Cardiac fibroblast (primary cell): ENCODE measurements around the gene MYO7A.
A peak's percentile ranks its signal among the peaks of the same experiment; 100 is the strongest.

Source experiments
- DNase-seq, 2 donors: peaks; one replicate each; pipeline versions ENCODE4 v3.0.0 to v3.0.0-alpha.2; 2010; ENCODE audit warnings: low read depth in 2 of 2
- H3K4me3 ChIP-seq, 2 donors: replicated peaks in 1 of 2; 1 replicate in 1 of 2; 2 replicates in 1 of 2; pipeline ENCODE4 v1.5.1; 2011; ENCODE audit warnings: low read depth in 2 of 2, low read length in 2 of 2, mild to moderate bottlenecking in 2 of 2, moderate library complexity in 1 of 2
- CTCF ChIP-seq: IDR thresholded peaks from one replicate; pipeline ENCODE4 v1.5.1; 2011; ENCODE audit warnings: low read depth, mild to moderate bottlenecking, low read length, inconsistent platforms

MYO7A gene

GRCh38 chr11:77127920-77128691 is at the start of gene MYO7A:
Gene MYO7A, plus strand, starts transcription at chr11:77128246. Its CDS starts 2,389 bp downstream, at chr11:77130635.
- DNase-seq, result peak in 1 of 2 donors; percentile 54
- peak within 1 kb of the TSS; percentile 45 to 56 for H3K4me3 ChIP-seq
- no peak for TF ChIP-seq CTCF

- no peak for DNase-seq
- H3K4me3 ChIP-seq, result no peak overlapping the region
- no peak for TF ChIP-seq CTCF
These were observed 48.4 kb upstream of the MYO7A start for GRCh38 chr11:77079666-77080065.

GRCh38 chr11:77080643-77081210 is 47.3 kb upstream of the MYO7A start:
- H3K4me3 ChIP-seq, result no peak overlapping the region
- peak; percentile 26 to 41 for DNase-seq
- TF ChIP-seq CTCF, result no peak

- no peak overlapping the region for H3K4me3 ChIP-seq
- no peak for TF ChIP-seq CTCF
- no peak for DNase-seq
These were observed 46.6 kb upstream of the MYO7A start for GRCh38 chr11:77081381-77081851.

- H3K4me3 ChIP-seq, result no peak overlapping the region
- TF ChIP-seq CTCF, result no peak
- DNase-seq, result no peak
These were observed 45.8 kb upstream of the MYO7A start for GRCh38 chr11:77081976-77082836.

GRCh38 chr11:77082838-77083565 is 45.0 kb upstream of the MYO7A start:
- no peak overlapping the region for H3K4me3 ChIP-seq
- TF ChIP-seq CTCF, result no peak
- peak; percentile 57 to 84 for DNase-seq
